Spleen (tissue), 7 donors: ENCODE measurements around the gene LAMTOR4.

Source experiments
- POLR2A ChIP-seq, 3 donors: fragments of 450-650 bp; IDR thresholded peaks; one replicate each; pipeline ENCODE4 v1.5.1; 2017; ENCODE audit warnings: antibody characterized with exemption in 3 of 3, mild to moderate bottlenecking in 1 of 3
- TF ChIP-seq, protein P1 (sequence below), 11 experiments: fragments of 200-600 bp in 7 of 11; fragments of 450-650 bp in 4 of 11; sonication (generic) in 4 of 11; IDR thresholded peaks in 8 of 11; conservative IDR thresholded peaks in 3 of 11; 1 replicate in 7 of 11; 2 replicates in 4 of 11; pipeline versions ENCODE4 v1.4.0 to v1.8.0; 2016 to 2021; ENCODE audit warnings: antibody characterized with exemption in 11 of 11, inconsistent platforms in 4 of 11, mild to moderate bottlenecking in 1 of 11
- donor health status: DM: no; HTN: no; CAD: no; lungs with moderate emphysema.
- donor health status: DM: no; HTN: no; CAD: no.
- donor health status: DM: no; HTN: no; CAD: no.

DNA sequence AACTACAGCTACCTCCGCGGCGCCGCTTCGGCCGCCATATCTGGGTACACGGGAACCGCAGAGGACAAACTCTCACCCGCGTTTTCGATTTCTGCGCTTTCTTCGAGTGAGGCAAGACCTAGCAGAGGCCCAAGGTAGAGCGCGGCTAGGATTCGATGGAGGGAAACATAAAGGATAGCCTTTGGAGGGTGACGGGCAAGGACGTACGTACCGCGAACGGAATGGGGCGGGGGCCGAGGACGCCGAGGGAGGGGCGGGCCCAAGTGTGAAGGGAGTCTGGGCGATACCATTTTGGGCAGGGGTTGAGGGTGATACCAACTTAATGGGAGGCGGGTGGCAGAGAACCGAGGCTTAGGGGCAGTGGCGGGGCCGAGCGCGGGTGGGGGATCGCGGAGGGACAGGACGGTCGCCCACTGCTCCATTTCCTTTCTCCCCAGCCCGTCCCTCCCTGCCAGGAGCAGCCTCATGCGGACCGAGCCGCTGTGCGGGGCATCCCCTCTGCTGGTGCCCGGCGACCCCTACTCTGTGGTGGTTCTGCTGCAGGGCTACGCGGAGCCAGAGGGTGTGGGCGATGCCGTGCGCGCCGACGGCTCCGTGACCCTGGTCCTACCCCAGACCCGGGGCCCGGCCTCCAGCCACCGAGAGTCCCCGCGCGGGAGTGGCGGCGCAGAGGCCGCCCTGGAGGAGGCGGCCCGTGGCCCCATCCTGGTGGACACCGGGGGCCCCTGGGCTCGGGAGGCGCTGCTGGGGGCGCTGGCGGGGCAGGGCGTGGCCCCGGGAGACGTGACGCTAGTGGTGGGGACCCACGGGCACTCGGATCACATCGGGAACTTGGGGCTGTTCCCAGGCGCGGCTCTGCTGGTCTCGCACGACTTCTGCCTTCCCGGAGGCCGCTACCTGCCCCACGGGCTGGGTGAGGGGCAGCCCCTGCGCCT is 21.5 kb upstream of the LAMTOR4 start, which contains the start of gene MBLAC1:
- TF ChIP-seq, protein P1, sequence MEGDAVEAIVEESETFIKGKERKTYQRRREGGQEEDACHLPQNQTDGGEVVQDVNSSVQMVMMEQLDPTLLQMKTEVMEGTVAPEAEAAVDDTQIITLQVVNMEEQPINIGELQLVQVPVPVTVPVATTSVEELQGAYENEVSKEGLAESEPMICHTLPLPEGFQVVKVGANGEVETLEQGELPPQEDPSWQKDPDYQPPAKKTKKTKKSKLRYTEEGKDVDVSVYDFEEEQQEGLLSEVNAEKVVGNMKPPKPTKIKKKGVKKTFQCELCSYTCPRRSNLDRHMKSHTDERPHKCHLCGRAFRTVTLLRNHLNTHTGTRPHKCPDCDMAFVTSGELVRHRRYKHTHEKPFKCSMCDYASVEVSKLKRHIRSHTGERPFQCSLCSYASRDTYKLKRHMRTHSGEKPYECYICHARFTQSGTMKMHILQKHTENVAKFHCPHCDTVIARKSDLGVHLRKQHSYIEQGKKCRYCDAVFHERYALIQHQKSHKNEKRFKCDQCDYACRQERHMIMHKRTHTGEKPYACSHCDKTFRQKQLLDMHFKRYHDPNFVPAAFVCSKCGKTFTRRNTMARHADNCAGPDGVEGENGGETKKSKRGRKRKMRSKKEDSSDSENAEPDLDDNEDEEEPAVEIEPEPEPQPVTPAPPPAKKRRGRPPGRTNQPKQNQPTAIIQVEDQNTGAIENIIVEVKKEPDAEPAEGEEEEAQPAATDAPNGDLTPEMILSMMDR (IDR thresholded peaks at IDR 0.05 in 8 of 11, conservative IDR thresholded peaks at IDR 0.05 in 3 of 11), result peak in 1 of 11 experiments; percentile 5
- peak in 1 of 3 donors; percentile 45 for TF ChIP-seq POLR2A (IDR thresholded peaks at IDR 0.05)
